Esophagus squamous epithelium (tissue), 5 donors: ENCODE data around the gene PTPRC. TPM values are rescaled to one million over a fixed set of nuclear protein-coding genes. Genes with fewer than 3 reads are reported as not detected.
A peak's percentile ranks its signal among the peaks of the same experiment; 100 is the strongest.

Source experiments
- DNase-seq: peaks from one replicate; lab custom pipeline; 2025; lab: John Stamatoyannopoulos, UW
- H3K27ac ChIP-seq, 4 donors: fragments of 200-600 bp; sonication (generic); one replicate each; pipeline ENCODE4 v1.5.1; 2016 to 2019; ENCODE audit warnings: mild to moderate bottlenecking in 1 of 4
- H3K27me3 ChIP-seq, 4 donors: fragments of 200-600 bp; sonication (generic); 1 replicate in 3 of 4; 2 replicates in 1 of 4; pipeline versions ENCODE4 v1.5.1 to v1.6.0; 2017 to 2021; ENCODE audit warnings: antibody characterized with exemption in 1 of 4
- H3K36me3 ChIP-seq, 3 donors: fragments of 200-600 bp; sonication (generic); one replicate each; pipeline ENCODE4 v1.5.1; 2016 to 2019
- H3K4me1 ChIP-seq, 3 donors: fragments of 200-600 bp; sonication (generic); one replicate each; pipeline ENCODE4 v1.5.1; 2017 to 2019
- H3K4me3 ChIP-seq, 4 donors: fragments of 200-600 bp; sonication (generic); 1 replicate in 3 of 4; 2 replicates in 1 of 4; pipeline ENCODE4 v1.5.1; 2016 to 2019; ENCODE audit warnings: mild to moderate bottlenecking in 2 of 4, moderate library complexity in 1 of 4
- H3K9me3 ChIP-seq, 3 donors: fragments of 200-600 bp; sonication (generic); one replicate each; pipeline ENCODE4 v1.5.1; 2016 to 2019
- CTCF ChIP-seq, 6 experiments: fragments of 450-650 bp in 4 of 6; fragments of 200-600 bp in 2 of 6; sonication (generic) in 2 of 6; IDR thresholded peaks; one replicate each; pipeline ENCODE4 v1.5.1; 2016 to 2019; ENCODE audit warnings: antibody characterized with exemption in 6 of 6, mild to moderate bottlenecking in 4 of 6, moderate library complexity in 4 of 6
- POLR2A ChIP-seq, 4 donors: fragments of 450-650 bp; IDR thresholded peaks; one replicate each; pipeline ENCODE4 v1.6.1; 2017; ENCODE audit warnings: antibody characterized with exemption in 4 of 4, mild to moderate bottlenecking in 4 of 4, moderate library complexity in 3 of 4
- WGBS, 2 donors: methylation state at CpG; one replicate each; pipeline ENCODE4 v1.1.5; 2018; 5-methylcytosine and 5-hydroxymethylcytosine counted together
- intact Hi-C: fragments of 100-400 bp; cut with DNase I; formaldehyde crosslinking; loops from one replicate; pipeline ENCODE4 v1.15.0; 2022
- total RNA-seq, 4 donors: library from RNA; depleted of rRNA; stranded (reverse); fragments of >200 nt; gene quantifications; one replicate each; pipeline ENCODE4 v1.1.0, GENCODE V29; 2016
- donor health status: DM: yes; HTN: yes; CAD: no.

The PTPRC gene
- total RNA-seq, 4 donors from 2014 or later, result 9.2 to 39.1 (median 14.9) TPM

- 80 to 92% methylated on average over 1 of the region's 1 CpG for WGBS, 2 donors
- no peaks in the 10 kb centered on the region for H3K4me1 ChIP-seq
- no peaks in the 10 kb centered on the region for H3K27me3 ChIP-seq
- no peak for TF ChIP-seq CTCF (IDR thresholded peaks at IDR 0.05)
- TF ChIP-seq POLR2A (IDR thresholded peaks at IDR 0.05), result no peak
- DNase-seq, result no peak
- H3K9me3 ChIP-seq, result no peaks in the 10 kb centered on the region
- no peak overlapping the region for H3K4me3 ChIP-seq
- H3K36me3 ChIP-seq, result no peaks in the 10 kb centered on the region
- H3K27ac ChIP-seq, result no peak overlapping the region
- intact Hi-C loops, result no loop called here
Measured at GRCh38 chr1:198691063-198691462, 52.2 kb downstream of the PTPRC start.

- Histone ChIP-seq H3K27ac (no peak overlapping the region), H3K36me3 (no peaks in the 10 kb centered on the region), H3K4me1 (no peaks in the 10 kb centered on the region), H3K27me3 (no peaks in the 10 kb centered on the region), H3K9me3 (no peaks in the 10 kb centered on the region), H3K4me3 (no peak overlapping the region)
- no peak for DNase-seq
- TF ChIP-seq POLR2A (IDR thresholded peaks at IDR 0.05) (no peak), CTCF (IDR thresholded peaks at IDR 0.05) (no peak)
- intact Hi-C loops, result no loop called here
Measured at GRCh38 chr1:198693321-198693720, 54.5 kb downstream of the PTPRC start.

DNA sequence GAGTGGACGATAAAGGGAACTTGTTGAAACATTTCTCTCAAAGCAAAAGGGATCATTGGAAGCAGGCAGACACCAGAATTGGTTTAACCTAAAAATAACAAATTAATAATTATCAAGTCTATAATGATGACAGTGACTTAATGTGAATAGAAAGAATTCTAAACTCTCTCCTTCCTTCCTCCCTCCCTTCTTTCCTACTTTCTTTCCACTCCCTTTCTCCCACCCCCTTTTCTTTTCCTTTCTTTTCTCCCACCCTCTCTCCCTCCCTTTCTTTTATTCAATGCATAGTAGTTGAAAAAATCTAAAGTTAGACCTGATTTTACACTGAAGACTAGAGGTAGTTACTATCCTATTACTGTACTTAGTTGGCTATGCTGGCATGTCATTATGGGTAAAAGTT, 55.7 kb downstream of the PTPRC start:
- no peaks in the 10 kb centered on the region for H3K36me3 ChIP-seq
- peaks cover 0 to 2% (median 0%) of the 10 kb centered on the region in 3 donors for H3K4me1 ChIP-seq
- H3K4me3 ChIP-seq, result no peak overlapping the region
- WGBS, 2 donors, result 71 to 78% methylated on average over 1 of the region's 1 CpG
- H3K9me3 ChIP-seq, result no peaks in the 10 kb centered on the region
- TF ChIP-seq CTCF (IDR thresholded peaks at IDR 0.05), result no peak
- TF ChIP-seq POLR2A (IDR thresholded peaks at IDR 0.05), result no peak
- H3K27me3 ChIP-seq, result no peaks in the 10 kb centered on the region
- no peak for DNase-seq
- H3K27ac ChIP-seq, result no peak overlapping the region
- intact Hi-C loops, result no loop called here

DNA sequence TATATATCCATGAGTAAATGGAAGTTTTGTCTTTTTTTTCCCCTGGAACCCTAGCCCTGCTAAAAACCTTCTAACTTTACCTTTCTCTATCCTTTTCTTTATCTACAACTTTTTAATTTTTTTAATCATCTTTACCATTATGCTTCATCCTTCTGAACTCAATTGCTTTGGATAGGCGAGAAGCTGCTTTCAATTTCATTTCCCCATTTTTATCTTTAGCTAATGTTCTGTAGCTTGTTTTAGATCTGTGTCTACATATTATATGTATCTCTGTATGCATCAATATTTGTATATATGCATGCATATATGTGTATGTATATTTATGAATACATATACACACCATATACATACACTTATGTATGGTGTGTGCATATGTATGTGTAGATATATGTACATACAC, 57.4 kb downstream of the PTPRC start:
- no peak for TF ChIP-seq POLR2A (IDR thresholded peaks at IDR 0.05)
- TF ChIP-seq CTCF (IDR thresholded peaks at IDR 0.05), result no peak
- Histone ChIP-seq H3K27ac (no peak overlapping the region), H3K27me3 (no peaks in the 10 kb centered on the region), H3K4me1 (peaks cover 0 to 5% (median 0%) of the 10 kb centered on the region in 3 donors), H3K9me3 (no peaks in the 10 kb centered on the region), H3K36me3 (no peaks in the 10 kb centered on the region), H3K4me3 (no peak overlapping the region)
- no peak for DNase-seq
- intact Hi-C loops, result no loop called here
- 56 to 76% methylated on average over 1 of the region's 1 CpG for WGBS, 2 donors

DNA sequence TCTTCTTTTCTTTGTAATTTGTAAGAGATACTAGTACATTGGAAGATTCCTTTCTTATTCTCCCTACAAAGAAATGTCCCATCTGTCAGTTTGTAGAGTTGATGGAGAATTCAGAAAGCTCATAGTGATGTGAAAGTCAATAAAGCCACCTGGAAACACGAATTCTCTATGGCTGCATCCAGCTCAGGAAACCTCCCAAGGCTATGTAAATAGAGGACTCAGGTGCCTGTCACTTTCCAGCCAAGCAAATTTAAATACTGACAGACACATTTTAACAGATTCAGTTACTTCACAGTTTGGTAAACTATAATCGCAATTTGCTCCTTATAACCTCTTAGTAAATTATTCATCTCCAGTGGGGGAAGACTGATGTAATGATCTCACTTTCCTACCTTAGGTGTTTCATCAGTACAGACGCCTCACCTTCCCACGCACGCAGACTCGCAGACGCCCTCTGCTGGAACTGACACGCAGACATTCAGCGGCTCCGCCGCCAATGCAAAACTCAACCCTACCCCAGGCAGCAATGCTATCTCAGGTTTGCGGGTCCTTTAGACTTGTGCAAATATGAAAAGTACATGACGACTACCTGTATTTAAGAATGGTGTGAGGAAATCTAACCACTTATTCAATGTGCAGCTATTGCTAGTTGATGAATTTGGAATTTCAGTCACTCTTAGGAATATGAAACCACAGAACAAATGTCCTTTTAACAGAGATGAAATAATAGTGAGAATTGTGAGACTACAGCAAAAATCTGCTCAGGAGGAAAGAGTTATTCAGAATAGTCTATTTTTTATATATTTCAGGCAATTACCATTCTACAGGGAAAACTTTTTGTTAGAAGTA, 60.6 kb downstream of the PTPRC start:
- intact Hi-C loops, result no loop called here
- 5 to 12% methylated on average over 4 to 13 of the region's 13 CpGs for WGBS, 2 donors
- H3K4me3 ChIP-seq, result no peak overlapping the region

More for the DNA sequence above, 60.6 kb downstream of the PTPRC start:
- Histone ChIP-seq H3K27ac (no peak overlapping the region), H3K36me3 (no peaks in the 10 kb centered on the region), H3K27me3 (no peaks in the 10 kb centered on the region), H3K9me3 (no peaks in the 10 kb centered on the region), H3K4me1 (peaks cover 0 to 5% (median 0%) of the 10 kb centered on the region in 3 donors)
- TF ChIP-seq CTCF (IDR thresholded peaks at IDR 0.05), result peak in 5 of 6 experiments; percentile 30 to 63 (median 44)
- TF ChIP-seq POLR2A (IDR thresholded peaks at IDR 0.05), result no peak
- DNase-seq, result no peak
